Fibroblast of skin of right biceps (primary cell): ENCODE measurements around the gene SRPK2.
"Not testable (repeated sequence)": the region's sequence is repeated elsewhere in the genome, so short reads cannot be mapped to it uniquely, and the experiment has no call there.

ENCODE experiments used
- DNase-seq: peaks from one replicate; pipeline ENCODE4 v3.0.0-alpha.2; 2013

SRPK2 gene

GRCh38 chr7:105336009-105336408 is 52.7 kb downstream of the SRPK2 start:
- peak; percentile 11 for DNase-seq

GRCh38 chr7:105332661-105333060 is 56.1 kb downstream of the SRPK2 start:
- DNase-seq = peak; percentile 14

GRCh38 chr7:105330526-105330925 is 58.2 kb downstream of the SRPK2 start:
- DNase-seq = no peak

GRCh38 chr7:105327201-105327600 is 61.5 kb downstream of the SRPK2 start:
- DNase-seq = no peak

- no peak for DNase-seq
Observed at GRCh38 chr7:105325216-105325904, 63.4 kb downstream of the SRPK2 start.

GRCh38 chr7:105324606-105325005 is 64.1 kb downstream of the SRPK2 start:
- not testable (repeated sequence) for DNase-seq

- no peak for DNase-seq
Observed at GRCh38 chr7:105323366-105323765, 65.4 kb downstream of the SRPK2 start.

GRCh38 chr7:105322655-105323277 is 66.0 kb downstream of the SRPK2 start:
- no peak for DNase-seq

GRCh38 chr7:105321754-105322455 is 66.8 kb downstream of the SRPK2 start:
- DNase-seq = no peak

- no peak for DNase-seq
Observed at GRCh38 chr7:105320896-105321295, 67.8 kb downstream of the SRPK2 start.

- no peak for DNase-seq
Observed at GRCh38 chr7:105319578-105319977, 69.1 kb downstream of the SRPK2 start.

GRCh38 chr7:105316578-105317344 is 72.0 kb downstream of the SRPK2 start:
- no peak for DNase-seq

- no peak for DNase-seq
Observed at GRCh38 chr7:105315357-105315756, 73.4 kb downstream of the SRPK2 start.

GRCh38 chr7:105309235-105310169 is 79.2 kb downstream of the SRPK2 start:
- DNase-seq = no peak

- no peak for DNase-seq
Observed at GRCh38 chr7:105307163-105307672, 81.5 kb downstream of the SRPK2 start.

GRCh38 chr7:105306298-105306748 is 82.4 kb downstream of the SRPK2 start:
- DNase-seq = no peak

- no peak for DNase-seq
Observed at GRCh38 chr7:105305633-105306032, 83.1 kb downstream of the SRPK2 start.

- DNase-seq = peak; percentile 35
Observed at GRCh38 chr7:105304040-105304895, 84.5 kb downstream of the SRPK2 start.

- DNase-seq = not testable (repeated sequence)
Observed at GRCh38 chr7:105300587-105300986, 88.1 kb downstream of the SRPK2 start.

- DNase-seq = no peak
Observed at GRCh38 chr7:105298439-105298894, 90.3 kb downstream of the SRPK2 start.

GRCh38 chr7:105297985-105298384 is 90.7 kb downstream of the SRPK2 start:
- DNase-seq = no peak
